Natural killer cell treated with Interleukin-12 subunit alpha and Interleukin-12 subunit beta and Interleukin-15 and Interleukin-18, amount 100 ng/mL, for 72 hours (primary cell): ENCODE measurements around the gene NF1. TPM values are rescaled to one million over a fixed set of nuclear protein-coding genes. Genes with fewer than 3 reads are reported as not detected.
"Not testable (repeated sequence)": the region's sequence is repeated elsewhere in the genome, so short reads cannot be mapped to it uniquely, and the experiment has no call there.

ENCODE experiments used
- ATAC-seq, 2 donors: fragments of 150-1000 bp; cut with Tn5 transposase in 1 of 2; sonication (Bioruptor Pico), chemical (Tn5 transposase) in 1 of 2; 2 replicates each; pipeline ENCODE4 v1.10.0; 2021
- DNase-seq: peaks from one replicate; pipeline ENCODE4 v3.0.0; 2022; ENCODE audit warnings: low spot score
- H3K27ac Mint-ChIP-seq, 2 donors: 1 replicate in 1 of 2; 2 replicates in 1 of 2; pipeline ENCODE4 v1.8.0; 2022; ENCODE audit warnings: mixed read lengths in 2 of 2, mild to moderate bottlenecking in 1 of 2, moderate library complexity in 1 of 2
- H3K27me3 Mint-ChIP-seq, 2 donors: 1 replicate in 1 of 2; 2 replicates in 1 of 2; pipeline ENCODE4 v1.8.0; 2022; ENCODE audit warnings: mixed read lengths in 2 of 2
- H3K36me3 Mint-ChIP-seq: one replicate; pipeline ENCODE4 v1.8.0; 2022; ENCODE audit warnings: mixed read lengths
- H3K4me1 Mint-ChIP-seq, 2 donors: 1 replicate in 1 of 2; 2 replicates in 1 of 2; pipeline ENCODE4 v1.8.0; 2022; ENCODE audit warnings: low read depth in 2 of 2, mixed read lengths in 2 of 2, mild to moderate bottlenecking in 1 of 2
- H3K4me3 Mint-ChIP-seq: one replicate; pipeline ENCODE4 v1.8.0; 2022; ENCODE audit warnings: mixed read lengths
- H3K9me3 Mint-ChIP-seq: 2 replicates; pipeline ENCODE4 v1.8.0; 2022; ENCODE audit warnings: mixed read lengths
- total RNA-seq, 2 donors: library from RNA; stranded (reverse); gene quantifications; one replicate each; pipeline ENCODE4 v1.2.3, GENCODE V29; 2022

NF1 gene
- total RNA-seq, 2 donors from 2014 or later = 34.6 to 45.1 TPM

GRCh38 chr17:31249835-31250141 lies 155.0 kb downstream of the NF1 start:
- H3K4me3 Mint-ChIP-seq = no peak overlapping the region
- H3K36me3 Mint-ChIP-seq = no peaks in the 10 kb centered on the region
- no peaks in the 10 kb centered on the region for H3K9me3 Mint-ChIP-seq
- ATAC-seq (no peak), DNase-seq (no peak)
- peaks cover 5 to 6% of the 10 kb centered on the region in 2 donors for H3K4me1 Mint-ChIP-seq
- H3K27me3 Mint-ChIP-seq = no peaks in the 10 kb centered on the region
- peak overlapping the region in 1 of 2 donors; percentile 71 for H3K27ac Mint-ChIP-seq

GRCh38 chr17:31250229-31250628 lies 155.5 kb downstream of the NF1 start:
- H3K27ac Mint-ChIP-seq = peak overlapping the region in 1 of 2 donors; percentile 71
- H3K9me3 Mint-ChIP-seq = no peaks in the 10 kb centered on the region
- no peaks in the 10 kb centered on the region for H3K36me3 Mint-ChIP-seq
- DNase-seq (no peak), ATAC-seq (no peak)
- no peaks in the 10 kb centered on the region for H3K27me3 Mint-ChIP-seq
- peaks cover 5 to 6% of the 10 kb centered on the region in 2 donors for H3K4me1 Mint-ChIP-seq
- H3K4me3 Mint-ChIP-seq = no peak overlapping the region

- H3K36me3 Mint-ChIP-seq = no peaks in the 10 kb centered on the region
- ATAC-seq (no peak), DNase-seq (no peak)
- no peaks in the 10 kb centered on the region for H3K9me3 Mint-ChIP-seq
- peak overlapping the region in 1 of 2 donors; percentile 51 for H3K27ac Mint-ChIP-seq
- no peak overlapping the region for H3K4me3 Mint-ChIP-seq
- no peaks in the 10 kb centered on the region for H3K27me3 Mint-ChIP-seq
- peaks cover 5 to 6% of the 10 kb centered on the region in 2 donors for H3K4me1 Mint-ChIP-seq
Measured at GRCh38 chr17:31251105-31251969, 156.6 kb downstream of the NF1 start.

- Mint-ChIP-seq H3K9me3 (no peaks in the 10 kb centered on the region), H3K4me1 (peaks cover 5 to 6% of the 10 kb centered on the region in 2 donors), H3K27ac (no peak overlapping the region), H3K27me3 (no peaks in the 10 kb centered on the region), H3K4me3 (no peak overlapping the region), H3K36me3 (no peaks in the 10 kb centered on the region)
- ATAC-seq = no peak
- no peak for DNase-seq
Measured at GRCh38 chr17:31251970-31252328, 157.2 kb downstream of the NF1 start.

GRCh38 chr17:31252741-31253140 lies 158.0 kb downstream of the NF1 start:
- Mint-ChIP-seq H3K27me3 (no peaks in the 10 kb centered on the region), H3K27ac (no peak overlapping the region), H3K36me3 (no peaks in the 10 kb centered on the region), H3K9me3 (no peaks in the 10 kb centered on the region), H3K4me1 (peaks cover 5 to 6% of the 10 kb centered on the region in 2 donors), H3K4me3 (no peak overlapping the region)
- ATAC-seq (no peak), DNase-seq (no peak)

GRCh38 chr17:31254654-31255053 lies 159.9 kb downstream of the NF1 start:
- no peak for DNase-seq
- H3K27ac Mint-ChIP-seq = no peak overlapping the region
- no peak for ATAC-seq
- no peaks in the 10 kb centered on the region for H3K27me3 Mint-ChIP-seq
- H3K9me3 Mint-ChIP-seq = no peaks in the 10 kb centered on the region
- no peaks in the 10 kb centered on the region for H3K36me3 Mint-ChIP-seq
- H3K4me1 Mint-ChIP-seq = peaks cover 5 to 6% of the 10 kb centered on the region in 2 donors
- no peak overlapping the region for H3K4me3 Mint-ChIP-seq

- Mint-ChIP-seq H3K36me3 (no peaks in the 10 kb centered on the region), H3K9me3 (no peaks in the 10 kb centered on the region), H3K4me1 (no peaks in the 10 kb centered on the region), H3K4me3 (no peak overlapping the region), H3K27me3 (no peaks in the 10 kb centered on the region), H3K27ac (no peak overlapping the region)
- ATAC-seq (no peak), DNase-seq (no peak)
Measured at GRCh38 chr17:31256936-31257335, 162.2 kb downstream of the NF1 start.

GRCh38 chr17:31260151-31260550 lies 165.4 kb downstream of the NF1 start:
- no peaks in the 10 kb centered on the region for H3K9me3 Mint-ChIP-seq
- no peak for DNase-seq
- H3K36me3 Mint-ChIP-seq = no peaks in the 10 kb centered on the region
- no peaks in the 10 kb centered on the region for H3K4me1 Mint-ChIP-seq
- ATAC-seq = no peak
- H3K27ac Mint-ChIP-seq = no peak overlapping the region
- no peaks in the 10 kb centered on the region for H3K27me3 Mint-ChIP-seq
- H3K4me3 Mint-ChIP-seq = no peak overlapping the region

GRCh38 chr17:31261601-31262000 lies 166.8 kb downstream of the NF1 start:
- ATAC-seq (no peak), DNase-seq (no peak)
- H3K9me3 Mint-ChIP-seq = no peaks in the 10 kb centered on the region
- H3K36me3 Mint-ChIP-seq = peaks cover 5% of the 10 kb centered on the region
- no peak overlapping the region for H3K27ac Mint-ChIP-seq
- H3K4me3 Mint-ChIP-seq = no peak overlapping the region
- no peaks in the 10 kb centered on the region for H3K4me1 Mint-ChIP-seq
- H3K27me3 Mint-ChIP-seq = no peaks in the 10 kb centered on the region

GRCh38 chr17:31262923-31263322 lies 168.1 kb downstream of the NF1 start:
- H3K27me3 Mint-ChIP-seq, DNase-seq, ATAC-seq, H3K27ac Mint-ChIP-seq, H3K4me3 Mint-ChIP-seq, H3K4me1 Mint-ChIP-seq, H3K36me3 Mint-ChIP-seq, H3K9me3 Mint-ChIP-seq: not testable (repeated sequence)

GRCh38 chr17:31266042-31266441 lies 171.3 kb downstream of the NF1 start:
- no peak overlapping the region for H3K27ac Mint-ChIP-seq
- no peaks in the 10 kb centered on the region for H3K27me3 Mint-ChIP-seq
- DNase-seq (no peak), ATAC-seq (no peak)
- H3K9me3 Mint-ChIP-seq = no peaks in the 10 kb centered on the region
- H3K4me1 Mint-ChIP-seq = no peaks in the 10 kb centered on the region
- peaks cover 5% of the 10 kb centered on the region for H3K36me3 Mint-ChIP-seq
- no peak overlapping the region for H3K4me3 Mint-ChIP-seq

GRCh38 chr17:31269036-31269577 lies 174.3 kb downstream of the NF1 start:
- DNase-seq (no peak), ATAC-seq (no peak)
- H3K27ac Mint-ChIP-seq = no peak overlapping the region
- no peak overlapping the region for H3K4me3 Mint-ChIP-seq
- H3K4me1 Mint-ChIP-seq = peaks cover under 1 to 3% of the 10 kb centered on the region in 2 donors
- no peaks in the 10 kb centered on the region for H3K27me3 Mint-ChIP-seq
- no peaks in the 10 kb centered on the region for H3K9me3 Mint-ChIP-seq
- peaks cover 5% of the 10 kb centered on the region for H3K36me3 Mint-ChIP-seq

- no peak overlapping the region for H3K4me3 Mint-ChIP-seq
- H3K4me1 Mint-ChIP-seq = peaks cover 5 to 7% of the 10 kb centered on the region in 2 donors
- H3K27me3 Mint-ChIP-seq = no peaks in the 10 kb centered on the region
- peaks cover 5% of the 10 kb centered on the region for H3K36me3 Mint-ChIP-seq
- ATAC-seq = no peak
- H3K27ac Mint-ChIP-seq = no peak overlapping the region
- no peak for DNase-seq
- no peaks in the 10 kb centered on the region for H3K9me3 Mint-ChIP-seq
Measured at GRCh38 chr17:31269578-31269983, 174.8 kb downstream of the NF1 start.

GRCh38 chr17:31272236-31272635 lies 177.5 kb downstream of the NF1 start:
- no peak for ATAC-seq
- no peaks in the 10 kb centered on the region for H3K27me3 Mint-ChIP-seq
- H3K9me3 Mint-ChIP-seq = no peaks in the 10 kb centered on the region

More at GRCh38 chr17:31272236-31272635, 177.5 kb downstream of the NF1 start:
- no peak for DNase-seq
- peaks cover 11 to 12% of the 10 kb centered on the region in 2 donors for H3K4me1 Mint-ChIP-seq
- peak overlapping the region in 1 of 2 donors; percentile 76 for H3K27ac Mint-ChIP-seq
- no peaks in the 10 kb centered on the region for H3K36me3 Mint-ChIP-seq
- H3K4me3 Mint-ChIP-seq = no peak overlapping the region
